Upper lobe of left lung (tissue), 4 donors: ENCODE measurements around the gene IBA57.

ENCODE experiments used
- EP300 ChIP-seq, 4 donors: sonication (generic); formaldehyde crosslinking; IDR thresholded peaks; one replicate each; pipeline ENCODE4 v1.5.1; 2017; ENCODE audit warnings: antibody characterized with exemption in 4 of 4, control low read depth in 2 of 4
- TF ChIP-seq, protein P1 (sequence below), 6 experiments: fragments of 450-650 bp in 4 of 6; fragments of 200-600 bp in 2 of 6; sonication (generic) in 2 of 6; IDR thresholded peaks; one replicate each; pipeline ENCODE4 v1.5.1; 2016 to 2019; ENCODE audit warnings: antibody characterized with exemption in 6 of 6

DNA sequence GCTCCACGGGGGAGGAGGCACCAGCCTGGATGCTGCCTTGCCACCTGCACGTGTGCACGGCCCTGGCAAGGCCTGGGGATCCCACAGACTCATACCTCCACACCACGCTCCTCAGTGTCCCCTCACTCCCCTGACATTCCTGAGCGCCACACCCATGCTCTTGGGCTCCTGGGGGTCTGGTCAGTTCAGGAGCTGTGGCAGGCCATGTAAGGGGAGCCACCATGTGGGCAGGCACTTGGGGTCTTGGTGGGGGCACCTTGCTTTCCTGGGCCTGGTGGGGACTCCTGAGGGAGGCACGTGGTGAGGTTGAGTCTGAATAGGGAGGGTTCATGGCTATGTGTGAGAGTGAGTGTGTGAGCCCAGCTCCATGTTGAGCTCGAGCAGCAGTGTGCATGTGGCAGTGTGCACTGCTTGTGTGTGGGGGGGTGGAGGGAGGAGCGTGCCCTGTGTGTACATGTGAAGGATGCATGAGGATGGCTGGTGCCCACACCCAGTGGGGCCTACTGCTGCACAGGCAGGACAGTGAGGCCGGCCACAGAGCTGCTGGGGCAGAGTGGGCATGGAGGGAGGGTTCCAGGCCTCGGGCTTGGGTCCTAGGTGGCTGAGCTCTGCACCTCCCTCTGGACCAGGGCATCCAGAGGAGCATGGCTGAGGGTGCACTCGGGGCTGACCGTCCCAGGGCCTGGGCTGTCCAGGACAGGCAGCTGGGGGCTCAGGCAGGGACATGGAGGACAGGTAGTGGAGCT, 14.3 kb upstream of the IBA57 start:
- TF ChIP-seq, protein P1, sequence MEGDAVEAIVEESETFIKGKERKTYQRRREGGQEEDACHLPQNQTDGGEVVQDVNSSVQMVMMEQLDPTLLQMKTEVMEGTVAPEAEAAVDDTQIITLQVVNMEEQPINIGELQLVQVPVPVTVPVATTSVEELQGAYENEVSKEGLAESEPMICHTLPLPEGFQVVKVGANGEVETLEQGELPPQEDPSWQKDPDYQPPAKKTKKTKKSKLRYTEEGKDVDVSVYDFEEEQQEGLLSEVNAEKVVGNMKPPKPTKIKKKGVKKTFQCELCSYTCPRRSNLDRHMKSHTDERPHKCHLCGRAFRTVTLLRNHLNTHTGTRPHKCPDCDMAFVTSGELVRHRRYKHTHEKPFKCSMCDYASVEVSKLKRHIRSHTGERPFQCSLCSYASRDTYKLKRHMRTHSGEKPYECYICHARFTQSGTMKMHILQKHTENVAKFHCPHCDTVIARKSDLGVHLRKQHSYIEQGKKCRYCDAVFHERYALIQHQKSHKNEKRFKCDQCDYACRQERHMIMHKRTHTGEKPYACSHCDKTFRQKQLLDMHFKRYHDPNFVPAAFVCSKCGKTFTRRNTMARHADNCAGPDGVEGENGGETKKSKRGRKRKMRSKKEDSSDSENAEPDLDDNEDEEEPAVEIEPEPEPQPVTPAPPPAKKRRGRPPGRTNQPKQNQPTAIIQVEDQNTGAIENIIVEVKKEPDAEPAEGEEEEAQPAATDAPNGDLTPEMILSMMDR (IDR thresholded peaks at IDR 0.05): no peak
- no peak for TF ChIP-seq EP300 (IDR thresholded peaks at IDR 0.05)
